GM18951 (cell line): ENCODE results near the gene TGOLN2.

Experiments
- POLR2A ChIP-seq: IDR thresholded peaks from 4 replicates; pipeline ENCODE4 v1.6.1; 2011; ENCODE audit warnings: mild to moderate bottlenecking; ENCODE audit not compliant: insufficient read length, insufficient read depth; ENCODE audit errors: extremely low read depth
- in situ Hi-C: fragments of 300-500 bp; cut with MboI; formaldehyde crosslinking; loops from one replicate; pipeline ENCODE4 v1.12.0; 2022; ENCODE audit warnings: low sequenced_read_pairs, mixed read lengths, inconsistent platforms; ENCODE audit not compliant: unreplicated experiment

TGOLN2 gene

DNA sequence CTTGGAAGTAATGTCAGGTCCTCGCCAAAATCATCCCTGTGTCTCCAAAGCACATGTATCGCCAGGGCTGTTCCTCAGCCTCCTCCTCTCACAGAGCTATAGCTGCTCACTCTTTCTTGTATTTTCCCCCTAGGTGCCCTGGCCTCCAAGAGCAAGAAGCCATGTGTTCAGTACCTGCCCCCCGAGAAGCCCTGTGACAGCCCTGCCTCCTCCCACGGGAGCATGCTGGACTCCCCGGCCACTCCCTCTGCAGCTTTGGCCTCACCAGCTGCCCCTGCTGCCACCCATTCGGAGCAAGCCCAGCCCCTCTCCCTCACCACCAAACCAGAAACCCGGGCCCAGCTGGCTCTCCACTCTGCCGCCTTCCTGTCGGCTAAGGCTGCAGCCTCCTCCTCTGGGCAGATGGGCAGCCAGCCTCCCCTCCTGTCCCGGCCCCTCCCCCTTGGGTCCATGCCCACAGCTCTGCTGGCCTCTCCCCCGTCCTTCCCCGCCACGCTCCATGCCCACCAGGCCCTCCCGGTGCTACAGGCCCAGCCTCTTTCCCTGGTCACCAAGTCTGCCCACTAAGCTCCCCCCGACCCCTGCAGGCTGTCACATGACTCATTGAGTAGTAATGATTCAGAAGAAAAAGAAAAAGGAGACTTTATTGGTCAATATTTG, 18.8 kb downstream of the TGOLN2 start:
- in situ Hi-C loops: no loop called here
- peak; percentile 10 for TF ChIP-seq POLR2A

DNA sequence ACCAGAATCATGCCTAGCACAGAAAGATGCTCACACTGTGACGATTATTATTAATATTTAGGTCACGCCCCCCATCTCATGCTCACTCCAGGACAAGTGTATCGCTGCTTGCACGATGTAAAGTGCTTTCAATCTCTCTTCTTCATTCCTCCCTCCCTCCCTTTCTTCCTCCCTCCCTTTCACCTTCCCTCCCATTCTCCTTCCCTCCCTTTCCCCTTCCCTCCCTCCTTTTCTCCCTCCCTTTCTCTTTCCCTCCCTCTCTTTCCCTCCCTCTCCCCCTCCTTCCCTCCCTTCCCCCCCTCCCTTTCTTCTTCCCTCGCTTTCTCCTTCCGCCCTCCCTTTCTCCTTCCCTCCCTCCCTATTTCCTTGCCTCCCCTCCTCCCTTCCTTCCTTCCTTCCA, 19.6 kb downstream of the TGOLN2 start:
- in situ Hi-C loops: no loop called here
- TF ChIP-seq POLR2A: no peak

DNA sequence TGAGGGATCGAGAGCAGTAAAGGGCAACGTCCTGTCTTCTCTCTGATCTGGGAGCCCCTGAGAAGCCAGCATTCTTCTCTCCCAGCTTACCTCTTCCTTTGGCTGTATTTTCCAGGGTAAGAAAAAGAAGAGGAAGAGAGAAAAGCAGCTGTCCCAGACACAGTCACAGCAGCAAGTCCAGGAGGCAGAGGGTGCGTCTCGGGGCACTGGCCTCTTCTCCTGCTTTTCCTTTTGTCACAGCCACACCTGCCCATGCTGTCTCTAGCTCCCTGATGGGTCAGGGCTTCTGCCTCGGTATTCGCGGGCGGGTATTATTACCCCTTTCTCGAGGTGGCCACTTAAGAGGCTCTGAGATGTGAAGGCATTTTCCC, 20.3 kb downstream of the TGOLN2 start:
- TF ChIP-seq POLR2A: no peak
- in situ Hi-C loops: no loop called here

DNA sequence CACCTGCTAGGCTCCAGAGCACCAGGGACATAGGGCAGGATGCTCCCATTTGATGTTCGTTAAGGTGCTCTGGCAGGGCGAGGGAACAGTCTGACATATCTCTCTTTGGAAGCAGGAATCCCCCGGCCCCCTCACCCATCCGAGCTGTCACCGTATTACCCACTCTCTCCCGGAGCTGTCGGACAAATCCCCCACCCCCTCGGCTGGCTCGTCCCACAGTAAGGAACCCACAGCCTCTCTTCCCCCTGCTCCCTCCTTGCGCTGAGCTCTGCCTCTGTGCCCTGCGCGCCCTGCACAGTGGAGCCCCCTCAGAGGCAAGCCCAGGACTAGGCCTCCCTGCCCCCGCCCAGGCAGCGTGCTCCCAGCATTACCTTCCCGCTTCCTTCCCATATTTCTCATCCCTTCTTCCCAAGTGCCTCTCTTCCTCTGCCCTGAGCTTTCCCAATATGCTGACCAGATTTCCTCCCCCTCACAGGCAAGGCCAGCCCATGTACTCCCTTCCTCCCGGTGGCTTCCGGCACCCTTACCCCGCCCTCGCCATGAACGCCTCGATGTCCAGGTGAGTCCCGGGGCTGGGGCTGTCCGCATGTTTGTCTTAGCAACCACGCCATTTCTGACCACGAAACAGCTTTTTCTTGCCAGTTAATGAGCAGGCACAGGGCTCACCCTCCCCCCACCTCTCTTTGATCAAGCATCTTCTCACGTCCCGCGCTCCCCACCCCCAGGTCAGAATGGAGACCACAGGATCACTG, 23.8 kb downstream of the TGOLN2 start:
- in situ Hi-C loops: no loop called here

DNA sequence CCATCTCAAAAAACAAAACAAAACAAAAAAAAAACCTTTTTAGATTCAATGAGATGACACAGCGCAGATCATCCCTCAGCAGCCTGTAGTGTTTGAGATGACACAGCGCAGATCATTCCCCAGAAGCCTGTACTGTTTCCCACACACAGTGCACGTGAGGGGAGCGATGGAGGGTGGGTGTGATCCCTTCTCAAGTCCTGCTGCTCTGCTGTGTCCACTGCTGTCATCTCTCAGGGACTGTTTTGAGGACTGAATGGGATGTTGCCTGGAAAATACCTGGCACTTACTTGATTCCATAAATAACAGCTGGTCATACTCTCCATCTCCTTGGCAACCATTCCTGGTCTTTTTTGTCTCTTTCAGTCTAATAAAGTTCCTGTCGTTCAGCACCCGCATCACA, 25.7 kb downstream of the TGOLN2 start:
- in situ Hi-C loops: no loop called here

More for the DNA sequence above, 23.8 kb downstream of the TGOLN2 start:
- no peak for TF ChIP-seq POLR2A

DNA sequence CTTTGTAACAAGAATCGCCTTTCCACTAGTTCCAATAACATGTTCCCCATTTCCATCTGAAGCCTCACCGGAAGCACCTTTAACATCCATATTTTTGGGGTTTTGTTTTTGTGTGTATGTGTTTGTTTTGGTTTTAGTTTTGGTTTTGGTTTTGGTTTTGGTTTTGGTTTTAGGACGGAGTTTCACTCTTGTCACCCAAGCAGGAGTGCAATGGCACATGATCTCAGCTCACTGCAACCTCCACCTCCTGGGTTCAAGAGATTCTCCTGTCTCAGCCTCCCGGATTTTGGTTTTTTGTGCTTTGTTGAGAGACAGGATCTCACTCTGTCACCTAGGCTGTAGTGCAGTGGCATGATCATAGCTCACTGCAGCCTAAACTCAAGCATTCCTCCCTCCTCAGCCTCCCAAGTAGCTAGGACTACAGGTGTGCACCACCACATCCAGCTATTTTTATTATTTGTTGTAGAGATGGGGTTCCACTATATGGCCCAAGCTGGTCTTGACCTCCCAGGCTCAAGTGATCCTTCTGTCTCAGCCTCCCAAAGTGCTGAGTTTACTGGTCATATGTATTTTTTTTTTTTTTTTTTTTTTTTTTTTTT, 36.3 kb downstream of the TGOLN2 start:
- in situ Hi-C loops: loop anchor here (25.0 kb wide), 1 partner anchor 379 kb away; the partner anchor contains the start of gene TMSB10
- no peak for TF ChIP-seq POLR2A

More for the DNA sequence above, 25.7 kb downstream of the TGOLN2 start:
- TF ChIP-seq POLR2A: no peak

DNA sequence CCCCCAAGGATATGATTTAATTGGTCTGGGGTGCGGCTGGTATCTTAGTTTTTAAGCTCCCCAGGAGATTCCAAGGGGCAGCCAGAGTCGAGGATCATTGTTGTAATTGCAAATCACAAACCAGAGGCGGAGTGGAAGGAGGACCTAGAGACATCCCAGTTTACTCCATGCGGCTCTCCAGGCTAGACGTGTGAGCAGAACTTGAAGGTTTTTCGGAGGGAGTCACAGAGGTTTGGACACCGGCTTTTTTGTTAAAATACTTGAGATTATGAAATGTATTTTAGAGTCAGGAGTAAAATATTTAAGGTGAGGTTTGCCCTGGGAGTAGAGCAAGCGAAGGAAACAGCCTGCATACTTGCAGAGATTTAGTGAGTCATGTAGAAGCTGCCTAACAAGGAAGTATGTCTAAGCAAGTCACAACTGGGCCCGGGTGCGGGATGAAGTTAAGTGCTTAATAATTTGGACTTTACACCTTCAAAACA, 39.5 kb downstream of the TGOLN2 start:
- TF ChIP-seq POLR2A: no peak
- in situ Hi-C loops: loop anchor here (25.0 kb wide), 1 partner anchor 376 kb away; the partner anchor contains the start of gene TMSB10

DNA sequence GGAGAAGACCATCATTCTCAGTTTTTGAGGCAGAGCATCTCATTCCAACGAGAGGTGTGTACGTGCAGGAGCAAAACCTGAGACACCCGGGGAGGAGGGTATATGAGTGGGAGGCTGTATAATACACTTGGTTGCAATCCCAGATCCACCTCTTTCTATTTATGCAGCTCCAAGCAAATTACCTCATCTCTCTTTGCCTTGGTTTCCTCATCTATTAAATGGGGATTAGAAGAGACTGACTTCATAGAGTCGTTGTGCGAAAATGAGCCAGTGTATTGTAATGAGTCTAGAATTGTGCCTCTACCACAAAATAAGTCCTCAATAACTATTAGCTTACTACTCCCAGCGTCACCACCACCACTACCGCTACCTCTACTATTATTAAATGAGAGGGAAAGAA, 40.1 kb downstream of the TGOLN2 start:
- TF ChIP-seq POLR2A: no peak
- in situ Hi-C loops: loop anchor here (25.0 kb wide), 1 partner anchor 375 kb away; the partner anchor contains the start of gene TMSB10

DNA sequence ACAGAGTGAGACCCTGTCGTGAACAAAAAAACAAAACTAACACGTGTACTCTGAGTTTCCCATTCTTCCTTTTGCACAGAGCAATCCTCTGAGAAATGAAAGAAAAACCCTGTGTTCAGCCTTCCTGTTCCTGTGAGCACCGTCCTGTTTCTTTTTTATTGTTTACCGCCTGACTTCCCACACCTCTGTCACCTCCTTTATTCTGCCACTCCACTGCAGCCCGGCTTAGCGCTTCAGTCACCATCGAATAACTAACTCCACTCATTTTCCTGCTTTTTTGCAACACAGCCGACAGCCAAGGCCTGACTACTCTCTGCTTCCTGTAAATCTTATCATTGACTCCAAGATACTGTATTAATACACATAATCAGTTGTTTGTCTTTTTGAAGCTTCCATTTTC, 40.9 kb downstream of the TGOLN2 start:
- in situ Hi-C loops: loop anchor here (25.0 kb wide), 1 partner anchor 375 kb away; the partner anchor contains the start of gene TMSB10
- TF ChIP-seq POLR2A: no peak

DNA sequence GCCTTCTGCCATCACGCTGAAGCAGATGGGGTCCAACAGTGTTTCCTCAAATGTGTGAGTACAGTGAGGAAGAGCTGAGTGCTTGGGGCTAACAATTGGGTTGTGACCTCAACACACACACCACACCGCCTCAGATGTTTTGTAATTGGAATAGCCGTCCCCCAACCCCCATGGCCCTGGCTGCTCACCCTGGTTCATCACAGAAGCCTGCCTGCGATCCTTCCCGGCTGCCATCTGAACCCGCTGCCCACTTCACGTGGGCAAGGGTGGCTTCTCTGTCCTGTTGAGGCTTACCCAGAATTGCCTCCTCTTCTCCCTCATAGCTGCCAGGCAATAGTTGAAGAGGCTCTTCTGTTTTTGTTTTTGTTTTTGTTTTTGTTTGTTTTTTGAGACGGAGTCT, 44.1 kb downstream of the TGOLN2 start:
- in situ Hi-C loops: loop anchor here (25.0 kb wide), 1 partner anchor 371 kb away; the partner anchor contains the start of gene TMSB10
- TF ChIP-seq POLR2A: no peak

DNA sequence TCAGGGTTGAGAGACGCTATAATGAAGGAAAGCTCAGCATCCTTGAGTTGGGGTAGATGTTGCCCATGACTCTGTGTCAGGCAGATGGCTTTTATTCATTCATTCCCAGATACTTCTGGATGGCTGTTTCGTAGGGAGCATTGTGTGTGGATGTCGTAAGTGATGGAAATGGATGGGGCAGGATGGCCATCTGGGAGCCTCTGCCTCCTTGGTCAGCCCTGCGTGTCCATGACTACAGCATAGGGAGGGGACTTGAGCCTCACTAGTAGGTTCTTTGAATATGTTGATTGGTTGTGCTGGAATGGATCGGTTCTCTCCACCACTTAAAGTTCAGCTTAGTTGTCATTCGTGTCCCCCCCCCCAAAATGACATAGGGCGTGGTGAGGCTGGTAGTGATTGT, 44.9 kb downstream of the TGOLN2 start:
- TF ChIP-seq POLR2A: no peak
- in situ Hi-C loops: loop anchor here (25.0 kb wide), 1 partner anchor 371 kb away; the partner anchor contains the start of gene TMSB10

DNA sequence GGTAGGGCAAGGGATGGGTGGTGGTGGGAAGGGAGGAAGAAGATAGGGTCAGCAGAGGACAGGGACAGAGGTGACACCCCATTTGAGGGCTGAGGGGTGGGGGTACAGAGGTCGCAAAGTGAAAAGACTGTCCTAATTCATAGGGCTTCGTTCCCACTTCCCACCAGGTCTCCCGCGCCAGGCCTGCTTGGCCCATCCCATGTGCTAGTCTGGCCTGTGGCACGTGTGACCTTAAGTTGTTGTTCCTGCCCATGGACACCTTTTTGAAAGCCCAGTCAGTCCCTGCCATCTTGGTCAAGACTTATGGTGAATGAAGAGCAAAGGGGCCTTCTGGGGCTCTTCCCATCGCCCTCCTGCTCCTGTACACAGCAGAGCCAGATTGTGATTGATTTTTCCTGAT, 46.2 kb downstream of the TGOLN2 start:
- in situ Hi-C loops: loop anchor here (25.0 kb wide), 1 partner anchor 369 kb away; the partner anchor contains the start of gene TMSB10
- no peak for TF ChIP-seq POLR2A

DNA sequence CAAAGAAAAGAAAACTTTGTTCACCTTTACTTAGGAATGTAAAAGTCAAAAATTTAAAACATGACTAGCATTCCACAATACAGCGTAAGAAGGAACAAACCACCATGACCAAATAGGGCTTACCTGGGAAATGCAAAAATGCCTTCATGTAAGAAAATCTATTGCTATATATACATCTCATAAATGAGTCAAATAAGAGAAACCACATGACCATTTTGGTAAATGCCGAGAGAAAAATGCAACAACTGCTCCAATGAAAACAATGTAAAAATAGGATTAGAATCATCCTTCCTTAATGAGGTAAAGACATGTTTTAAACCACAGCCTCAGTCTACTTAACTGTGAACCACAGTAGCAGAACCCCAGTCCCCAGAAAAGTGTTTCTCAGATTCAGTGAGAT, 49.4 kb downstream of the TGOLN2 start:
- in situ Hi-C loops: loop anchor here (10.0 to 25.0 kb wide), 2 partner anchors 214 to 366 kb away; partner anchors contain the start of gene TMSB10
- no peak for TF ChIP-seq POLR2A
